ENCODE measurements around the gene PGRMC1.

DNA sequence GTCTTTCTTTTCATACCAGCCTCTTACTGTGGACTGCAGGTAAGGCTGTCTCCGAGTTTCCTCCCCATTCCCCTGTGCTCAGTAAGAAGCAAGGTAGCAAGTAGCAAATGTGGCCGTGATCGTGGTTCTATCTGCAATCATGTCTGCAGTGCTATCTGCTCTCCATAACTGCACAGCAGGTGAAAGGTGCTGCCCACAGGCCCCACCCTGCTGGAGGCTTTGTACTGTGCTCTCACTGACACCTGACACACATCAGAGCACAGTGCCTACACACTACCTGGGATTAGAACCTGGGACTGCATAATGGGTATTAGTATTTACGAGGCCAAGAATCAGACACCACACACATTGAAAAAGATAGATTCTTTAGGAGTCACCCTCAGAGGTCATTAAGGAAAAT, 15.3 kb downstream of the PGRMC1 start:
- TF ChIP-seq HDAC6 (IDR thresholded peaks at IDR 0.05; ENCODE audit: low read depth, low read length) (no peak), DPF2 (IDR thresholded peaks at IDR 0.05) (no peak), RFX5 (IDR thresholded peaks at IDR 0.05; ENCODE audit: low read depth, low read length) (no peak), SAFB2 (IDR thresholded peaks at IDR 0.05; ENCODE audit: borderline replicate concordance, low read depth, low read length, severe bottlenecking) (no peak), NRF1 (conservative IDR thresholded peaks at IDR 0.05 in 1 of 2, IDR thresholded peaks at IDR 0.05 in 1 of 2) (no peak), JUNB (CRISPR knock-in tag; conservative IDR thresholded peaks at IDR 0.05) (no peak), NONO (IDR thresholded peaks at IDR 0.05; ENCODE audit: low read depth in 2 of 2, low read length in 1 of 2) (no peak)
- TF ChIP-seq, protein P1, sequence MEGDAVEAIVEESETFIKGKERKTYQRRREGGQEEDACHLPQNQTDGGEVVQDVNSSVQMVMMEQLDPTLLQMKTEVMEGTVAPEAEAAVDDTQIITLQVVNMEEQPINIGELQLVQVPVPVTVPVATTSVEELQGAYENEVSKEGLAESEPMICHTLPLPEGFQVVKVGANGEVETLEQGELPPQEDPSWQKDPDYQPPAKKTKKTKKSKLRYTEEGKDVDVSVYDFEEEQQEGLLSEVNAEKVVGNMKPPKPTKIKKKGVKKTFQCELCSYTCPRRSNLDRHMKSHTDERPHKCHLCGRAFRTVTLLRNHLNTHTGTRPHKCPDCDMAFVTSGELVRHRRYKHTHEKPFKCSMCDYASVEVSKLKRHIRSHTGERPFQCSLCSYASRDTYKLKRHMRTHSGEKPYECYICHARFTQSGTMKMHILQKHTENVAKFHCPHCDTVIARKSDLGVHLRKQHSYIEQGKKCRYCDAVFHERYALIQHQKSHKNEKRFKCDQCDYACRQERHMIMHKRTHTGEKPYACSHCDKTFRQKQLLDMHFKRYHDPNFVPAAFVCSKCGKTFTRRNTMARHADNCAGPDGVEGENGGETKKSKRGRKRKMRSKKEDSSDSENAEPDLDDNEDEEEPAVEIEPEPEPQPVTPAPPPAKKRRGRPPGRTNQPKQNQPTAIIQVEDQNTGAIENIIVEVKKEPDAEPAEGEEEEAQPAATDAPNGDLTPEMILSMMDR (IDR thresholded peaks at IDR 0.05 in 2 of 3, conservative IDR thresholded peaks at IDR 0.05 in 1 of 3; ENCODE audit: insufficient read depth in 2 of 3, low read depth in 1 of 3, low read length in 3 of 3): no peak
- TF ChIP-seq, protein P2, sequence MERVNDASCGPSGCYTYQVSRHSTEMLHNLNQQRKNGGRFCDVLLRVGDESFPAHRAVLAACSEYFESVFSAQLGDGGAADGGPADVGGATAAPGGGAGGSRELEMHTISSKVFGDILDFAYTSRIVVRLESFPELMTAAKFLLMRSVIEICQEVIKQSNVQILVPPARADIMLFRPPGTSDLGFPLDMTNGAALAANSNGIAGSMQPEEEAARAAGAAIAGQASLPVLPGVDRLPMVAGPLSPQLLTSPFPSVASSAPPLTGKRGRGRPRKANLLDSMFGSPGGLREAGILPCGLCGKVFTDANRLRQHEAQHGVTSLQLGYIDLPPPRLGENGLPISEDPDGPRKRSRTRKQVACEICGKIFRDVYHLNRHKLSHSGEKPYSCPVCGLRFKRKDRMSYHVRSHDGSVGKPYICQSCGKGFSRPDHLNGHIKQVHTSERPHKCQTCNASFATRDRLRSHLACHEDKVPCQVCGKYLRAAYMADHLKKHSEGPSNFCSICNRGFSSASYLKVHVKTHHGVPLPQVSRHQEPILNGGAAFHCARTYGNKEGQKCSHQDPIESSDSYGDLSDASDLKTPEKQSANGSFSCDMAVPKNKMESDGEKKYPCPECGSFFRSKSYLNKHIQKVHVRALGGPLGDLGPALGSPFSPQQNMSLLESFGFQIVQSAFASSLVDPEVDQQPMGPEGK (CRISPR knock-in tag; IDR thresholded peaks at IDR 0.05; ENCODE audit: borderline replicate concordance): no peak

Data from K562 (cell line).